SJCRH30 (cell line): ENCODE results near the gene RADX. TPM values are rescaled to one million over a fixed set of nuclear protein-coding genes. Genes with fewer than 3 reads are reported as not detected.

Source experiments
- DNase-seq, 2 experiments: peaks; one replicate each; pipeline ENCODE4 v3.0.0-alpha.2; 2015 to 2020
- H3K27ac ChIP-seq: fragments of 250-450 bp; sonication (Bioruptor Pico); 2 replicates; pipeline ENCODE4 v1.5.1; 2020; ENCODE audit warnings: mild to moderate bottlenecking, moderate library complexity
- H3K27me3 ChIP-seq: fragments of 250-450 bp; sonication (Bioruptor Pico); 2 replicates; pipeline ENCODE4 v1.5.1; 2020; ENCODE audit warnings: mild to moderate bottlenecking, moderate library complexity
- H3K36me3 ChIP-seq: fragments of 250-450 bp; sonication (Bioruptor Pico); 2 replicates; pipeline ENCODE4 v1.5.1; 2020; ENCODE audit warnings: mild to moderate bottlenecking, moderate library complexity
- H3K4me1 ChIP-seq: fragments of 250-450 bp; sonication (Bioruptor Pico); 2 replicates; pipeline ENCODE4 v1.5.1; 2020; ENCODE audit warnings: mild to moderate bottlenecking, moderate library complexity
- H3K4me3 ChIP-seq: fragments of 250-450 bp; sonication (Bioruptor Pico); 2 replicates; pipeline ENCODE4 v1.5.1; 2020; ENCODE audit warnings: mild to moderate bottlenecking, moderate library complexity
- H3K9me3 ChIP-seq: fragments of 250-450 bp; sonication (Bioruptor Pico); replicated peaks from 2 replicates; pipeline ENCODE4 v1.5.1; 2020; ENCODE audit warnings: mild to moderate bottlenecking, moderate library complexity
- total RNA-seq: library from RNA; depleted of rRNA; stranded (reverse); fragments of >200 nt; shearing (Covaris generic); gene quantifications from 2 replicates; pipeline ENCODE4 v1.2.3, GENCODE V29; 2014; rRNA removed

The RADX gene
- total RNA-seq = 3.5 and 4.9 TPM in 2 replicates

GRCh38 chrX:106611679-106612392 lies at the start of gene RADX:
RADX (plus strand) TSS chrX:106611978; CDS start chrX:106612081, 103 bp downstream.
- Histone ChIP-seq H3K9me3 (no peaks in the 10 kb centered on the region), H3K4me3 (peak within 1 kb of the TSS; percentile 59), H3K36me3 (no peaks in the 10 kb centered on the region), H3K27me3 (no peaks in the 10 kb centered on the region), H3K27ac (no peak within 1 kb of the TSS), H3K4me1 (no peaks in the 10 kb centered on the region)
- peak; percentile 70 to 71 for DNase-seq

- no peaks in the 10 kb centered on the region for H3K36me3 ChIP-seq
- no peak overlapping the region for H3K27ac ChIP-seq
- DNase-seq = no peak
- no peaks in the 10 kb centered on the region for H3K27me3 ChIP-seq
- H3K4me3 ChIP-seq = no peak overlapping the region
- H3K4me1 ChIP-seq = no peaks in the 10 kb centered on the region
- no peaks in the 10 kb centered on the region for H3K9me3 ChIP-seq
Observed at GRCh38 chrX:106564986-106565385, 46.8 kb upstream of the RADX start.

GRCh38 chrX:106566362-106566761 lies 45.4 kb upstream of the RADX start:
- no peak for DNase-seq
- no peaks in the 10 kb centered on the region for H3K4me1 ChIP-seq
- H3K4me3 ChIP-seq = no peak overlapping the region
- no peaks in the 10 kb centered on the region for H3K36me3 ChIP-seq
- H3K27me3 ChIP-seq = no peaks in the 10 kb centered on the region
- no peak overlapping the region for H3K27ac ChIP-seq
- H3K9me3 ChIP-seq = no peaks in the 10 kb centered on the region

- no peaks in the 10 kb centered on the region for H3K36me3 ChIP-seq
- no peak overlapping the region for H3K4me3 ChIP-seq
- no peaks in the 10 kb centered on the region for H3K9me3 ChIP-seq
- DNase-seq = no peak
- H3K4me1 ChIP-seq = no peaks in the 10 kb centered on the region
- no peaks in the 10 kb centered on the region for H3K27me3 ChIP-seq
- H3K27ac ChIP-seq = no peak overlapping the region
Observed at GRCh38 chrX:106581856-106582255, 29.9 kb upstream of the RADX start.

- no peak for DNase-seq
- Histone ChIP-seq H3K27ac (no peak overlapping the region), H3K36me3 (no peaks in the 10 kb centered on the region), H3K27me3 (no peaks in the 10 kb centered on the region), H3K9me3 (no peaks in the 10 kb centered on the region), H3K4me3 (no peak overlapping the region), H3K4me1 (no peaks in the 10 kb centered on the region)
Observed at GRCh38 chrX:106585478-106585877, 26.3 kb upstream of the RADX start.

- Histone ChIP-seq H3K4me1 (no peaks in the 10 kb centered on the region), H3K36me3 (no peaks in the 10 kb centered on the region), H3K9me3 (no peaks in the 10 kb centered on the region), H3K27ac (no peak overlapping the region), H3K27me3 (no peaks in the 10 kb centered on the region), H3K4me3 (no peak overlapping the region)
- DNase-seq = no peak
Observed at GRCh38 chrX:106588801-106589200, 23.0 kb upstream of the RADX start.

- Histone ChIP-seq H3K9me3 (no peaks in the 10 kb centered on the region), H3K27me3 (no peaks in the 10 kb centered on the region), H3K4me1 (no peaks in the 10 kb centered on the region), H3K36me3 (no peaks in the 10 kb centered on the region), H3K4me3 (no peak overlapping the region), H3K27ac (no peak overlapping the region)
- no peak for DNase-seq
Observed at GRCh38 chrX:106599411-106599810, 12.4 kb upstream of the RADX start.

- H3K36me3 ChIP-seq = no peaks in the 10 kb centered on the region
- no peak for DNase-seq
- H3K9me3 ChIP-seq = no peaks in the 10 kb centered on the region
- H3K27me3 ChIP-seq = no peaks in the 10 kb centered on the region
- no peak overlapping the region for H3K27ac ChIP-seq
- H3K4me3 ChIP-seq = no peak overlapping the region
- H3K4me1 ChIP-seq = no peaks in the 10 kb centered on the region
Observed at GRCh38 chrX:106606571-106606970, 5.2 kb upstream of the RADX start.

GRCh38 chrX:106608016-106608415 lies 3.8 kb upstream of the RADX start:
- DNase-seq = no peak
- Histone ChIP-seq H3K4me1 (no peaks in the 10 kb centered on the region), H3K4me3 (no peak overlapping the region), H3K27me3 (no peaks in the 10 kb centered on the region), H3K36me3 (no peaks in the 10 kb centered on the region), H3K27ac (no peak overlapping the region), H3K9me3 (no peaks in the 10 kb centered on the region)

- H3K4me1 ChIP-seq = no peaks in the 10 kb centered on the region
- peak overlapping the region; percentile 59 for H3K4me3 ChIP-seq
- H3K27me3 ChIP-seq = no peaks in the 10 kb centered on the region
- no peak for DNase-seq
- no peaks in the 10 kb centered on the region for H3K9me3 ChIP-seq
- H3K27ac ChIP-seq = no peak overlapping the region
- no peaks in the 10 kb centered on the region for H3K36me3 ChIP-seq
Observed at GRCh38 chrX:106611317-106611678, 480 bp upstream of the RADX start.

- no peaks in the 10 kb centered on the region for H3K4me1 ChIP-seq
- H3K27ac ChIP-seq = no peak overlapping the region
- no peaks in the 10 kb centered on the region for H3K9me3 ChIP-seq
- no peaks in the 10 kb centered on the region for H3K27me3 ChIP-seq
- DNase-seq = peak in 1 of 2 experiments; percentile 10
- H3K4me3 ChIP-seq = peak overlapping the region; percentile 59
- no peaks in the 10 kb centered on the region for H3K36me3 ChIP-seq
Observed at GRCh38 chrX:106612393-106612763, 600 bp downstream of the RADX start.

- Histone ChIP-seq H3K36me3 (no peaks in the 10 kb centered on the region), H3K4me1 (no peaks in the 10 kb centered on the region), H3K4me3 (peak overlapping the region; percentile 59), H3K27me3 (no peaks in the 10 kb centered on the region), H3K9me3 (no peaks in the 10 kb centered on the region), H3K27ac (no peak overlapping the region)
- DNase-seq = no peak
Observed at GRCh38 chrX:106613277-106613676, 1.5 kb downstream of the RADX start.

GRCh38 chrX:106615041-106615440 lies 3.3 kb downstream of the RADX start:
- Histone ChIP-seq H3K27ac (no peak overlapping the region), H3K4me1 (no peaks in the 10 kb centered on the region), H3K4me3 (no peak overlapping the region), H3K27me3 (no peaks in the 10 kb centered on the region), H3K9me3 (no peaks in the 10 kb centered on the region), H3K36me3 (no peaks in the 10 kb centered on the region)
- no peak for DNase-seq

GRCh38 chrX:106619797-106620196 lies 8.0 kb downstream of the RADX start:
- Histone ChIP-seq H3K9me3 (no peaks in the 10 kb centered on the region), H3K27ac (no peak overlapping the region), H3K36me3 (no peaks in the 10 kb centered on the region), H3K4me3 (no peak overlapping the region), H3K4me1 (no peaks in the 10 kb centered on the region), H3K27me3 (no peaks in the 10 kb centered on the region)
- peak in 1 of 2 experiments; percentile 2 for DNase-seq

GRCh38 chrX:106621836-106622235 lies 10.1 kb downstream of the RADX start:
- Histone ChIP-seq H3K27me3 (no peaks in the 10 kb centered on the region), H3K27ac (no peak overlapping the region), H3K36me3 (no peaks in the 10 kb centered on the region), H3K4me3 (no peak overlapping the region), H3K9me3 (no peaks in the 10 kb centered on the region), H3K4me1 (no peaks in the 10 kb centered on the region)
- DNase-seq = no peak

- H3K27me3 ChIP-seq = no peaks in the 10 kb centered on the region
- H3K4me1 ChIP-seq = no peaks in the 10 kb centered on the region
- H3K9me3 ChIP-seq = no peaks in the 10 kb centered on the region
- no peak overlapping the region for H3K4me3 ChIP-seq
- H3K36me3 ChIP-seq = no peaks in the 10 kb centered on the region
- no peak overlapping the region for H3K27ac ChIP-seq
- no peak for DNase-seq
Observed at GRCh38 chrX:106626789-106627188, 15.0 kb downstream of the RADX start.
